NT2/D1 (cell line): ENCODE measurements around the gene MED23.

Source experiments
- SUZ12 ChIP-seq: IDR thresholded peaks from 2 replicates; pipeline ENCODE4 v1.6.1; 2011; ENCODE audit not compliant: insufficient read length, insufficient read depth; ENCODE audit errors: extremely low read depth
- YY1 ChIP-seq: IDR thresholded peaks from 2 replicates; pipeline ENCODE4 v1.6.1; 2011; ENCODE audit not compliant: insufficient read length, insufficient read depth
- ZNF274 ChIP-seq: IDR thresholded peaks from 2 replicates; pipeline ENCODE4 v1.6.1; 2011; ENCODE audit warnings: mild to moderate bottlenecking, low read depth, low read length

DNA sequence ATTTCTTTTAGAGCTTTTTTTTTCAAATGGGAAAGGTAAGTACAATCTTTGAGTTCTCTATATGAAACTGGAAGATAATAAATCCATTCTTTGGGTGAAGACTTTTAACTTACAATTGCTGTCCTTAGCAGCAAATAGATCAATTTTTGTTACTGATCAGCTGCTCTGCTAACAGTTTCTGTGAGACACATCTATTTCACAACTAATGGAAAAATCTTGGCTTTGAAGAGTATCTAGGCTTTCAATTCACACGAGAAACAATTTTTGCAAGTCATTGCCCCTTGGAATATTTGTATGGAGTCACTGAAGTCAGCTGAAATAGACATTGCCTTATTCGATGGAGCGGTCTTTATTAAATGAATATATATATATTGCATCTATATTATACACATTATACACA is 75.5 kb downstream of the MED23 start:
- TF ChIP-seq YY1 = no peak
- no peak for TF ChIP-seq ZNF274
- TF ChIP-seq SUZ12 = no peak
